GM12878 (cell line): Measurements from ENCODE around the gene ZNF44. TPM values are rescaled to one million over a fixed set of nuclear protein-coding genes. Genes with fewer than 3 reads are reported as not detected.

Experiments
- ATAC-seq: fragments of 200-7000 bp; cut with Tn5 transposase; 3 replicates; pipeline ENCODE4 v1.9.1; 2020; ENCODE audit warnings: mild to moderate bottlenecking, moderate library complexity
- BruUV-seq: library from RNA; stranded (reverse); fragments of 400-500 nt; replicated peaks from 2 replicates; lab custom pipeline; 2021; lab: Mats Ljungman, UMichigan
- CTCF ChIA-PET: fragments of 300-600 bp; sonication (Branson Sonifier 250); formaldehyde crosslinking; extraction: SDS; loops from one replicate; lab custom pipeline; 2021; ENCODE audit warnings: inconsistent platforms; lab: Yijun Ruan, JAX
- POLR2A ChIA-PET: fragments of 350-600 bp; formaldehyde crosslinking; extraction: SDS; loops from one replicate; lab custom pipeline; 2021; ENCODE audit warnings: inconsistent platforms; lab: Charles Lee
- RAD21 ChIA-PET: fragments of 300-600 bp; sonication (Branson Sonifier 250); formaldehyde crosslinking; loops from one replicate; lab custom pipeline; 2023; ENCODE audit warnings: antibody characterized with exemption; ENCODE audit not compliant: unreplicated experiment; lab: Charles Lee
- SMC1A ChIA-PET: fragments of 300-600 bp; sonication (Branson Sonifier 250); formaldehyde crosslinking; loops from one replicate; lab custom pipeline; 2023; ENCODE audit not compliant: unreplicated experiment, uncharacterized antibody; lab: Charles Lee
- DNase-seq: peaks from one replicate; pipeline ENCODE4 v3.0.0-alpha.2; 2011; ENCODE audit warnings: low read depth, low spot score
- FAIRE-seq: peaks from 3 replicates; lab custom pipeline; 2011; peaks lifted over from hg19 to GRCh38; lab: Jason Lieb, UNC
- H2AFZ ChIP-seq: 2 replicates; pipeline ENCODE4 v1.6.0; 2011; ENCODE audit warnings: low read depth, low read length, control low read depth; ENCODE audit not compliant: control insufficient read depth
- H3K27ac ChIP-seq: 2 replicates; pipeline ENCODE4 v1.5.1; 2011; ENCODE audit warnings: control low read depth; ENCODE audit not compliant: control insufficient read depth, insufficient read depth
- H3K27me3 ChIP-seq, 2 experiments: replicated peaks in 1 of 2; 2 replicates each; pipeline versions ENCODE4 v1.6.0 to v1.6.1; 2011; ENCODE audit warnings: low read length in 1 of 2; ENCODE audit not compliant: control insufficient read depth in 2 of 2, insufficient read depth in 2 of 2
- H3K36me3 ChIP-seq, 2 experiments: 2 replicates each; pipeline ENCODE4 v1.5.1; 2011; ENCODE audit warnings: low read length in 1 of 2; ENCODE audit not compliant: control insufficient read depth in 2 of 2, insufficient read depth in 2 of 2
- H3K4me1 ChIP-seq: 2 replicates; pipeline ENCODE4 v1.6.1; 2011; ENCODE audit warnings: mild to moderate bottlenecking, low read length, moderate library complexity, mixed read lengths; ENCODE audit not compliant: control insufficient read depth, insufficient read depth
- H3K4me2 ChIP-seq: 2 replicates; pipeline ENCODE4 v1.6.0; 2011; ENCODE audit warnings: control low read depth; ENCODE audit not compliant: control insufficient read depth, insufficient read depth
- H3K4me3 ChIP-seq: fragments of 200-600 bp; sonication (generic); 2 replicates; pipeline ENCODE4 v1.5.1; 2016
- H3K79me2 ChIP-seq: 2 replicates; pipeline ENCODE4 v1.6.0; 2011; ENCODE audit warnings: low read length; ENCODE audit not compliant: control insufficient read depth, insufficient read depth
- H3K9ac ChIP-seq: 2 replicates; pipeline ENCODE4 v1.8.0; 2011; ENCODE audit warnings: low read length, control low read depth, mixed read lengths; ENCODE audit not compliant: control insufficient read depth, insufficient read depth
- H3K9me3 ChIP-seq: replicated peaks from 3 replicates; pipeline ENCODE4 v1.5.1; 2011; ENCODE audit warnings: mild to moderate bottlenecking, low read length; ENCODE audit not compliant: control insufficient read depth, insufficient read depth
- H4K20me1 ChIP-seq: 2 replicates; pipeline ENCODE4 v1.6.0; 2011; ENCODE audit not compliant: control insufficient read depth, insufficient read depth
- CEBPZ ChIP-seq: fragments of 150-350 bp; IDR thresholded peaks from 2 replicates; pipeline ENCODE4 v1.6.1; 2016; ENCODE audit warnings: low read depth, low read length
- CREB1 ChIP-seq: IDR thresholded peaks from 2 replicates; pipeline ENCODE4 v1.6.1; 2012; ENCODE audit warnings: low read depth, mild to moderate bottlenecking, inconsistent platforms
- E2F8 ChIP-seq: fragments of 450-650 bp; IDR thresholded peaks from 2 replicates; pipeline ENCODE4 v1.6.1; 2018; ENCODE audit warnings: mild to moderate bottlenecking, low read depth, moderate library complexity; ENCODE audit not compliant: partially characterized antibody
- IKZF1 ChIP-seq: fragments of 450-650 bp; conservative IDR thresholded peaks from 2 replicates; pipeline ENCODE4 v1.6.1; 2017; ENCODE audit warnings: antibody characterized with exemption, mild to moderate bottlenecking
- NFIC ChIP-seq: IDR thresholded peaks from 2 replicates; pipeline ENCODE4 v1.6.1; 2012; ENCODE audit warnings: low read depth, mild to moderate bottlenecking, inconsistent platforms, low read length, moderate library complexity
- NRF1 ChIP-seq: conservative IDR thresholded peaks from 2 replicates; pipeline ENCODE4 v1.6.1; 2011; ENCODE audit warnings: mild to moderate bottlenecking, low read depth, low read length, improper control_type of control experiment
- PRDM15 ChIP-seq: fragments of 450-650 bp; formaldehyde crosslinking; IDR thresholded peaks from 2 replicates; pipeline ENCODE4 v1.4.0; 2020; ENCODE audit warnings: mild to moderate bottlenecking, moderate library complexity
- RBBP5 ChIP-seq: fragments of 200-600 bp; sonication (generic); conservative IDR thresholded peaks from 2 replicates; pipeline ENCODE4 v1.6.1; 2016
- SUPT20H ChIP-seq: IDR thresholded peaks from 2 replicates; pipeline ENCODE4 v1.6.1; 2011; ENCODE audit warnings: low read depth, mild to moderate bottlenecking, low read length, moderate library complexity, borderline replicate concordance; ENCODE audit not compliant: control insufficient read depth
- WGBS: methylation state at CpG from one replicate; pipeline ENCODE4 v1.1.6; 2016; ENCODE audit warnings: low lambda C conversion rate; ENCODE audit not compliant: insufficient replicate concordance, insufficient coverage; ENCODE audit errors: missing lambda C conversion rate; 5-methylcytosine and 5-hydroxymethylcytosine counted together
- in situ Hi-C: fragments of 300-500 bp; cut with MboI; formaldehyde crosslinking; loops from 9 replicates; pipeline ENCODE4 v1.14.3; 2018; ENCODE audit warnings: mixed read lengths
- intact Hi-C: fragments of 100-400 bp; cut with micrococcal nuclease; formaldehyde crosslinking; loops from one replicate; pipeline ENCODE4 v1.14.2; 2022; ENCODE audit not compliant: unreplicated experiment
- polyA plus RNA-seq, 11 experiments: library from polyadenylated mRNA; depleted of rRNA in 4 of 11; unstranded in 6 of 11; stranded (reverse) in 5 of 11; fragments of >200 nt; fragmentation: Nextera tagmentation in 4 of 11; fragmentation: Illumina TruSeq in 1 of 11; extraction: Ambion mirVana in 4 of 11; extraction: Trizol in 1 of 11; gene quantifications; 1 replicate in 1 of 11; 2 replicates in 10 of 11; pipeline versions ENCODE4 v1.2.1 to v1.2.3, GENCODE V29; 2011 to 2016; ENCODE audit warnings: inconsistent platforms in 2 of 11, missing spikeins in 2 of 11, low read depth in 1 of 11
- total RNA-seq, 4 experiments: library from RNA; depleted of rRNA in 3 of 4; stranded (reverse); fragments of >200 nt in 3 of 4; fragmentation: Illumina TruSeq in 1 of 4; extraction: Trizol in 1 of 4; gene quantifications; 2 replicates each; pipeline versions ENCODE4 v1.2.1 to v1.2.3, GENCODE V29; 2013 to 2021

The ZNF44 gene
- total and polyA plus RNA-seq, 10 of the 15 experiments (the other 5 are each of a cell fraction or from before 2014, with no cell fraction given), result 3.7 to 11.3 (median 5.4) TPM

- Histone ChIP-seq H3K79me2 (peaks cover 8% of the 10 kb centered on the region), H3K27me3 (no peaks in the 10 kb centered on the region), H3K4me3 (peak within 1 kb of the TSS; percentile 89), H3K4me2 (peak within 1 kb of the TSS; percentile 66), H3K27ac (peak within 1 kb of the TSS; percentile 72), H2AFZ (peak within 1 kb of the TSS; percentile 87), H3K4me1 (peaks cover 10% of the 10 kb centered on the region), H4K20me1 (no peaks in the 10 kb centered on the region), H3K9ac (peak within 1 kb of the TSS; percentile 86), H3K36me3 (no peaks in the 10 kb centered on the region), H3K9me3 (no peaks in the 10 kb centered on the region; the same call in 1 of the 3 replicates)
- ChIA-PET RAD21 (interaction anchor here (0.6 to 3.6 kb wide), 16 partner anchors 12 to 536 kb away, joined by 3 to 22 read pairs (median 5); partner anchors contain the start of genes ZNF136, ZNF20, ZNF44 and ZNF442), CTCF (interaction anchor here (0.5 to 1.7 kb wide), 11 partner anchors 22 to 956 kb away, joined by 3 to 4 read pairs (median 3); partner anchors contain the start of genes ZNF136, ZNF44 and ZNF442), SMC1A (interaction anchor here (1.0 to 2.8 kb wide), 7 partner anchors 10 to 535 kb away, joined by 3 to 11 read pairs (median 4); partner anchors contain the start of genes ZNF136, ZNF442, ZNF443 and ZNF491), POLR2A (interaction anchor here (0.6 to 1.8 kb wide), 16 partner anchors 32 to 1902 kb away, joined by 3 to 8 read pairs (median 4); partner anchors contain the start of genes GET3, ZNF136, ZNF44 and ZNF442)
- peak; percentile 92 for FAIRE-seq
- intact Hi-C loops (loop anchor here (5.0 kb wide), 1 partner anchor 171 kb away; the partner anchor contains the start of gene ZNF136), in situ Hi-C loops (no loop called here)
- DNase-seq, result peak; percentile 93
- TSS peak; percentile 86 for BruUV-seq
- ATAC-seq, result peak; percentile 93
- 4% methylated on average over 55 of the region's 55 CpGs for WGBS
- TF ChIP-seq PRDM15 (CRISPR knock-in tag) (no peak), CEBPZ (peak; percentile 67), NRF1 (no peak), SUPT20H (no peak), IKZF1 (peak; percentile 76; the same call in 1 of the 2 replicates), NFIC (no peak), CREB1 (0 out of 2 replicates have a peak, but pooled peaks have one; percentile 34), E2F8 (no peak), RBBP5 (no peak)
Observed at GRCh38 chr19:12333162-12334159, 38.8 kb upstream of the ZNF44 start, which contains the start of gene ZNF563. TSS of gene ZNF563 (minus strand) at chr19:12333633. CDS start at chr19:12333482, 151 bp downstream.
